Left lung (tissue), 10 donors: ENCODE results near the gene MCC. TPM values are rescaled to one million over a fixed set of nuclear protein-coding genes. Genes with fewer than 3 reads are reported as not detected.

Experiments used
- ATAC-seq: fragments of 200-7000 bp; cut with Tn5 transposase; one replicate; pipeline ENCODE4 v1.9.1; 2020; ENCODE audit warnings: moderate library complexity
- DNase-seq, 4 donors: peaks; one replicate each; pipeline ENCODE4 v3.0.0-alpha.2; 2013 to 2020
- H3K27ac ChIP-seq, 2 donors: fragments of 200-600 bp; sonication (generic) in 1 of 2; one replicate each; pipeline versions ENCODE4 v1.5.0 to v1.8.0; 2020 to 2021
- H3K27me3 ChIP-seq, 2 donors: fragments of 200-600 bp; sonication (generic) in 1 of 2; one replicate each; pipeline versions ENCODE4 v1.5.0 to v1.8.0; 2020 to 2021
- H3K36me3 ChIP-seq, 2 donors: fragments of 200-600 bp; sonication (generic) in 1 of 2; one replicate each; pipeline versions ENCODE4 v1.5.0 to v1.8.0; 2020 to 2021
- H3K4me1 ChIP-seq, 2 donors: fragments of 200-600 bp; one replicate each; pipeline ENCODE4 v1.8.0; 2021
- H3K4me3 ChIP-seq, 2 donors: fragments of 200-600 bp; sonication (generic) in 1 of 2; one replicate each; pipeline versions ENCODE4 v1.5.0 to v1.8.0; 2020 to 2021; ENCODE audit warnings: mild to moderate bottlenecking in 1 of 2
- H3K9me3 ChIP-seq, 2 donors: fragments of 200-600 bp; sonication (generic) in 1 of 2; one replicate each; pipeline versions ENCODE4 v1.5.0 to v1.8.0; 2020 to 2021
- CTCF ChIP-seq, 2 donors: fragments of 200-600 bp; sonication (generic) in 1 of 2; IDR thresholded peaks; one replicate each; pipeline versions ENCODE4 v1.5.0 to v1.8.0; 2021; ENCODE audit warnings: antibody characterized with exemption in 2 of 2
- intact Hi-C, 2 donors: fragments of 100-400 bp; cut with DNase I; formaldehyde crosslinking; loops; one replicate each; pipeline versions ENCODE4 v1.11.2 to v1.14.2; 2022
- polyA plus RNA-seq, 6 donors: library from polyadenylated mRNA; unstranded; fragments of 120-200 nt; gene quantifications; one replicate each; pipeline ENCODE4 v1.2.1, GENCODE V29; 2013; ENCODE audit not compliant: insufficient read length in 6 of 6
- total RNA-seq, 2 donors: library from RNA; stranded (reverse); fragmentation: NEBNext Ultra II Directional; extraction: Animal tissue kit (Norgen Biotek cat#: 25700); gene quantifications; one replicate each; pipeline ENCODE4 v1.2.1, GENCODE V29; 2021
- donor health status: DM: no; HTN: yes; CAD: no.
- donor health status: DM: no; HTN: no; CAD: no.

MCC gene
- total and polyA plus RNA-seq, 8 donors: 12.5 to 18.4 (median 16.1) TPM

- intact Hi-C loops: no loop called here
- H3K36me3 ChIP-seq: no peaks in the 10 kb centered on the region
- ATAC-seq: no peak
- no peak for TF ChIP-seq CTCF (IDR thresholded peaks at IDR 0.05)
- no peaks in the 10 kb centered on the region for H3K27me3 ChIP-seq
- H3K9me3 ChIP-seq: no peaks in the 10 kb centered on the region
- no peak overlapping the region for H3K4me3 ChIP-seq
- peak overlapping the region in 1 of 2 donors; percentile 39 for H3K27ac ChIP-seq
- no peak for DNase-seq
- H3K4me1 ChIP-seq: peaks cover 0 to 4% of the 10 kb centered on the region in 2 donors
These were observed 239.0 kb downstream of the MCC start for GRCh38 chr5:113249206-113249605.

- H3K36me3 ChIP-seq: no peaks in the 10 kb centered on the region
- no peak for TF ChIP-seq CTCF (IDR thresholded peaks at IDR 0.05)
- H3K27me3 ChIP-seq: no peaks in the 10 kb centered on the region
- H3K4me3 ChIP-seq: no peak overlapping the region
- intact Hi-C loops: no loop called here
- ATAC-seq (peak; percentile 40), DNase-seq (peak in 2 of 4 donors; percentile 23 to 49)
- H3K27ac ChIP-seq: peak overlapping the region; percentile 57 to 60
- H3K4me1 ChIP-seq: peaks cover 0 to 4% of the 10 kb centered on the region in 2 donors
- H3K9me3 ChIP-seq: no peaks in the 10 kb centered on the region
These were observed 241.8 kb downstream of the MCC start for GRCh38 chr5:113246361-113246870.

GRCh38 chr5:113245427-113246225 lies 242.6 kb downstream of the MCC start:
- DNase-seq (no peak), ATAC-seq (no peak)
- Histone ChIP-seq H3K27ac (peak overlapping the region; percentile 57 to 60), H3K27me3 (no peaks in the 10 kb centered on the region), H3K4me1 (no peaks in the 10 kb centered on the region), H3K36me3 (no peaks in the 10 kb centered on the region), H3K4me3 (no peak overlapping the region), H3K9me3 (no peaks in the 10 kb centered on the region)
- intact Hi-C loops: no loop called here
- no peak for TF ChIP-seq CTCF (IDR thresholded peaks at IDR 0.05)

- no peaks in the 10 kb centered on the region for H3K27me3 ChIP-seq
- no peak for ATAC-seq
- TF ChIP-seq CTCF (IDR thresholded peaks at IDR 0.05): no peak
- no peak overlapping the region for H3K4me3 ChIP-seq
- H3K27ac ChIP-seq: no peak overlapping the region
- H3K9me3 ChIP-seq: no peaks in the 10 kb centered on the region
- DNase-seq: no peak
- no peaks in the 10 kb centered on the region for H3K4me1 ChIP-seq
- H3K36me3 ChIP-seq: no peaks in the 10 kb centered on the region
- intact Hi-C loops: no loop called here
These were observed 243.3 kb downstream of the MCC start for GRCh38 chr5:113244966-113245365.

- Histone ChIP-seq H3K36me3 (no peaks in the 10 kb centered on the region), H3K9me3 (no peaks in the 10 kb centered on the region), H3K27ac (no peak overlapping the region), H3K4me3 (no peak overlapping the region), H3K4me1 (no peaks in the 10 kb centered on the region), H3K27me3 (no peaks in the 10 kb centered on the region)
- ATAC-seq (no peak), DNase-seq (no peak)
- intact Hi-C loops: no loop called here
- TF ChIP-seq CTCF (IDR thresholded peaks at IDR 0.05): no peak
These were observed 244.9 kb downstream of the MCC start for GRCh38 chr5:113243349-113243664.
